Neural progenitor cell (in vitro differentiated cells): Measurements from ENCODE around the gene ENTREP3.

Experiments used
- CTCF ChIP-seq: fragments of 200-600 bp; sonication (generic); IDR thresholded peaks from 2 replicates; pipeline ENCODE4 v1.5.1; 2017; ENCODE audit warnings: antibody characterized with exemption, mild to moderate bottlenecking
- EZH2 ChIP-seq: fragments of 200-600 bp; sonication (generic); IDR thresholded peaks from 2 replicates; pipeline ENCODE4 v1.6.1; 2017; ENCODE audit warnings: antibody characterized with exemption, mild to moderate bottlenecking, moderate library complexity
- EZH2phosphoT487 ChIP-seq: fragments of 200-600 bp; sonication (generic); IDR thresholded peaks from 2 replicates; pipeline ENCODE4 v1.6.1; 2017; ENCODE audit warnings: antibody characterized with exemption

- TF ChIP-seq EZH2: no peak
- no peak for TF ChIP-seq CTCF
- no peak for TF ChIP-seq EZH2phosphoT487
Measured at GRCh38 chr1:155210314-155211104, 44.8 kb downstream of the ENTREP3 start.
